ENCODE data around the gene PTCH2.

PTCH2 gene

DNA sequence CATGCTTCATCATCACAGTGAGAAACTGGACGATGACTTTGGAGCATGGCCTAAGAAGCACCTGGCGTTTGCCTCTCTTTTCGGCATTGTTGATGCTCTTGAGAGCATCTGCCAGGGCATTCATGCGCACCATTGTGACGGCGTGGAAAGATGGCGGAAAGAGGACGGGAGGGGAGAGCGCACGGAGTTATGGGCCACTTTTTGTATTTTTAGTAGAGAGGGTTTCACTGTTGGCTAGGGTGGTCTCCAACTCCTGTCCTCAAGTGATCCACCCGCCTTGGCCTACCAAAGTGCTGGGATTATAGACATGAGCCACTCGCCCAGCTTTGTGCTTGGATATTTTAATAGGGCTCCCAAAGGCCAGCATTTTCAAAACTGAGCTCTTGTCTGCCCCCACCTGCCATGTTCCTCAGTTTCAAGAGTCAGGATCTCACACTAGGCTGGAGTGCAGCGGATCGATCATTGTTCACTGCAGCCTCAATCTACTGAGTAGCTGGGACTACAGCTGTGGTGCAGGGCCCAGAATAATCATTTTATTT lies 62.4 kb downstream of the PTCH2 start:
- Histone ChIP-seq H3K4me2 (no peak overlapping the region), H3K9ac (no peak overlapping the region), H4K20me1 (ENCODE audit: insufficient read depth) (peaks cover 6% of the 10 kb centered on the region; the same call in 1 of the 2 replicates), H3K27ac (no peak overlapping the region), H2AFZ (ENCODE audit: low read depth) (no peak overlapping the region), H3K4me1 (ENCODE audit: low read depth, poor library complexity, severe bottlenecking) (peaks cover 19% of the 10 kb centered on the region), H3K4me3 (IDR thresholded peaks at IDR 0.05; ENCODE audit: insufficient read depth, low read depth, low read length) (no peak overlapping the region), H3K36me3 (ENCODE audit: insufficient read depth) (peaks cover 23% of the 10 kb centered on the region; the same call in 1 of the 2 replicates), H3K27me3 (ENCODE audit: insufficient read depth, low read depth) (no peaks in the 10 kb centered on the region), H3K79me2 (ENCODE audit: insufficient read depth, low read depth) (peaks cover 37% of the 10 kb centered on the region)
- TF ChIP-seq, protein P1, sequence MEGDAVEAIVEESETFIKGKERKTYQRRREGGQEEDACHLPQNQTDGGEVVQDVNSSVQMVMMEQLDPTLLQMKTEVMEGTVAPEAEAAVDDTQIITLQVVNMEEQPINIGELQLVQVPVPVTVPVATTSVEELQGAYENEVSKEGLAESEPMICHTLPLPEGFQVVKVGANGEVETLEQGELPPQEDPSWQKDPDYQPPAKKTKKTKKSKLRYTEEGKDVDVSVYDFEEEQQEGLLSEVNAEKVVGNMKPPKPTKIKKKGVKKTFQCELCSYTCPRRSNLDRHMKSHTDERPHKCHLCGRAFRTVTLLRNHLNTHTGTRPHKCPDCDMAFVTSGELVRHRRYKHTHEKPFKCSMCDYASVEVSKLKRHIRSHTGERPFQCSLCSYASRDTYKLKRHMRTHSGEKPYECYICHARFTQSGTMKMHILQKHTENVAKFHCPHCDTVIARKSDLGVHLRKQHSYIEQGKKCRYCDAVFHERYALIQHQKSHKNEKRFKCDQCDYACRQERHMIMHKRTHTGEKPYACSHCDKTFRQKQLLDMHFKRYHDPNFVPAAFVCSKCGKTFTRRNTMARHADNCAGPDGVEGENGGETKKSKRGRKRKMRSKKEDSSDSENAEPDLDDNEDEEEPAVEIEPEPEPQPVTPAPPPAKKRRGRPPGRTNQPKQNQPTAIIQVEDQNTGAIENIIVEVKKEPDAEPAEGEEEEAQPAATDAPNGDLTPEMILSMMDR (conservative IDR thresholded peaks at IDR 0.05; ENCODE audit: low read depth, low read length) = no peak

- Histone ChIP-seq H3K27me3 (ENCODE audit: insufficient read depth, low read depth) (no peaks in the 10 kb centered on the region), H3K4me3 (IDR thresholded peaks at IDR 0.05; ENCODE audit: insufficient read depth, low read depth, low read length) (no peak overlapping the region), H3K4me1 (ENCODE audit: low read depth, poor library complexity, severe bottlenecking) (peaks cover 23% of the 10 kb centered on the region), H2AFZ (ENCODE audit: low read depth) (no peak overlapping the region), H3K79me2 (ENCODE audit: insufficient read depth, low read depth) (peaks cover 39% of the 10 kb centered on the region), H3K4me2 (no peak overlapping the region), H3K9ac (no peak overlapping the region), H3K27ac (no peak overlapping the region), H3K36me3 (ENCODE audit: insufficient read depth) (peaks cover 23% of the 10 kb centered on the region; the same call in 1 of the 2 replicates), H4K20me1 (ENCODE audit: insufficient read depth) (peaks cover 6% of the 10 kb centered on the region; the same call in 1 of the 2 replicates)
- TF ChIP-seq, protein P1 (conservative IDR thresholded peaks at IDR 0.05; ENCODE audit: low read depth, low read length) = no peak
These were observed 64.1 kb downstream of the PTCH2 start for GRCh38 chr1:44778705-44779576.

GRCh38 chr1:44777969-44778635 lies 65.0 kb downstream of the PTCH2 start:
- H3K36me3 ChIP-seq (ENCODE audit: insufficient read depth) = peaks cover 23% of the 10 kb centered on the region; the same call in 1 of the 2 replicates
- no peak overlapping the region for H3K9ac ChIP-seq
- TF ChIP-seq, protein P1 (conservative IDR thresholded peaks at IDR 0.05; ENCODE audit: low read depth, low read length) = no peak
- H3K27me3 ChIP-seq (ENCODE audit: insufficient read depth, low read depth) = no peaks in the 10 kb centered on the region
- H3K79me2 ChIP-seq (ENCODE audit: insufficient read depth, low read depth) = peaks cover 39% of the 10 kb centered on the region
- no peak overlapping the region for H2AFZ ChIP-seq (ENCODE audit: low read depth)
- peaks cover 23% of the 10 kb centered on the region for H3K4me1 ChIP-seq (ENCODE audit: low read depth, poor library complexity, severe bottlenecking)
- no peak overlapping the region for H3K27ac ChIP-seq
- peak overlapping the region; percentile 94; the same call in 1 of the 2 replicates for H3K4me2 ChIP-seq
- H4K20me1 ChIP-seq (ENCODE audit: insufficient read depth) = peaks cover 6% of the 10 kb centered on the region; the same call in 1 of the 2 replicates
- H3K4me3 ChIP-seq (IDR thresholded peaks at IDR 0.05; ENCODE audit: insufficient read depth, low read depth, low read length) = no peak overlapping the region

GRCh38 chr1:44777547-44777946 lies 65.5 kb downstream of the PTCH2 start:
- Histone ChIP-seq H4K20me1 (ENCODE audit: insufficient read depth) (peaks cover 6% of the 10 kb centered on the region; the same call in 1 of the 2 replicates), H3K4me2 (peak overlapping the region; percentile 94; the same call in 1 of the 2 replicates), H2AFZ (ENCODE audit: low read depth) (no peak overlapping the region), H3K27ac (no peak overlapping the region), H3K27me3 (ENCODE audit: insufficient read depth, low read depth) (no peaks in the 10 kb centered on the region), H3K79me2 (ENCODE audit: insufficient read depth, low read depth) (peaks cover 39% of the 10 kb centered on the region), H3K9ac (no peak overlapping the region; the same call in 1 of the 2 replicates), H3K4me1 (ENCODE audit: low read depth, poor library complexity, severe bottlenecking) (peaks cover 23% of the 10 kb centered on the region), H3K36me3 (ENCODE audit: insufficient read depth) (peaks cover 23% of the 10 kb centered on the region; the same call in 1 of the 2 replicates), H3K4me3 (IDR thresholded peaks at IDR 0.05; ENCODE audit: insufficient read depth, low read depth, low read length) (no peak overlapping the region)
- TF ChIP-seq, protein P1 (conservative IDR thresholded peaks at IDR 0.05; ENCODE audit: low read depth, low read length) = no peak
